ENCODE data around the gene PRPF8.
A peak's percentile ranks its signal among the peaks of the same experiment; 100 is the strongest.

PRPF8 gene

GRCh38 chr17:1644493-1645206 lies 40.0 kb downstream of the PRPF8 start:
- no peak for TF ChIP-seq CTCF (IDR thresholded peaks at IDR 0.05)
- H3K36me3 Mint-ChIP-seq (ENCODE audit: low read depth), result no peaks in the 10 kb centered on the region
- H3K9me3 Mint-ChIP-seq, result no peaks in the 10 kb centered on the region
- peak overlapping the region; percentile 82 for H3K4me3 Mint-ChIP-seq
- H3K27me3 Mint-ChIP-seq (ENCODE audit: low read depth, poor library complexity), result peaks cover 55% of the 10 kb centered on the region
- peaks cover 45% of the 10 kb centered on the region for H3K4me1 Mint-ChIP-seq
- H3K27ac Mint-ChIP-seq, result no peak overlapping the region
- no peak for DNase-seq

- H3K27me3 Mint-ChIP-seq (ENCODE audit: low read depth, poor library complexity), result peaks cover 55% of the 10 kb centered on the region
- peak; percentile 9 for DNase-seq
- H3K9me3 Mint-ChIP-seq, result no peaks in the 10 kb centered on the region
- H3K4me1 Mint-ChIP-seq, result peaks cover 51% of the 10 kb centered on the region
- H3K36me3 Mint-ChIP-seq (ENCODE audit: low read depth), result no peaks in the 10 kb centered on the region
- TF ChIP-seq CTCF (IDR thresholded peaks at IDR 0.05), result no peak
- H3K4me3 Mint-ChIP-seq, result peak overlapping the region; percentile 82
- no peak overlapping the region for H3K27ac Mint-ChIP-seq
Observed at GRCh38 chr17:1643999-1644492, 40.6 kb downstream of the PRPF8 start.

GRCh38 chr17:1643293-1643998 lies 41.2 kb downstream of the PRPF8 start:
- peak; percentile 69 for DNase-seq
- Mint-ChIP-seq H3K4me1 (peaks cover 57% of the 10 kb centered on the region), H3K9me3 (no peaks in the 10 kb centered on the region), H3K4me3 (no peak overlapping the region), H3K27me3 (ENCODE audit: low read depth, poor library complexity) (peaks cover 55% of the 10 kb centered on the region), H3K27ac (no peak overlapping the region), H3K36me3 (ENCODE audit: low read depth) (no peaks in the 10 kb centered on the region)
- no peak for TF ChIP-seq CTCF (IDR thresholded peaks at IDR 0.05)

DNA sequence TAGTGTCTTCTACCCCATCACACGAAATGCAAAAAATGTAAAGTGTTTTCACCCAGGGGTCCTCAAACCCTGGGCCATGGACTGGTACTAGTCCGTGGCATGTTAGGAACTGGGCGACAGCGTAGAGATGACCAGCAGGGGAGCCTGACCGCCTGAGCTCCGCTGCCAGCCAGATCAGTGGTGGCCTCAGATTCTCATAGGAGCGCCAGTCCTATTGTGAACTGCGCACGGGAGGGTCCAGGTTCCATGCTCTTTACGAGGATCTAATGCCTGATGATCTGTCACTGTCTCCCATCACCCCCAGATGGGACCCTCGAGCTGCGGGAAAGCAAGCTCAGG lies 43.6 kb downstream of the PRPF8 start:
- Mint-ChIP-seq H3K4me1 (peaks cover 52% of the 10 kb centered on the region), H3K27me3 (ENCODE audit: low read depth, poor library complexity) (peaks cover 41% of the 10 kb centered on the region), H3K36me3 (ENCODE audit: low read depth) (no peaks in the 10 kb centered on the region), H3K9me3 (no peaks in the 10 kb centered on the region), H3K27ac (no peak overlapping the region), H3K4me3 (no peak overlapping the region)
- TF ChIP-seq CTCF (IDR thresholded peaks at IDR 0.05), result no peak
- DNase-seq, result no peak

DNA sequence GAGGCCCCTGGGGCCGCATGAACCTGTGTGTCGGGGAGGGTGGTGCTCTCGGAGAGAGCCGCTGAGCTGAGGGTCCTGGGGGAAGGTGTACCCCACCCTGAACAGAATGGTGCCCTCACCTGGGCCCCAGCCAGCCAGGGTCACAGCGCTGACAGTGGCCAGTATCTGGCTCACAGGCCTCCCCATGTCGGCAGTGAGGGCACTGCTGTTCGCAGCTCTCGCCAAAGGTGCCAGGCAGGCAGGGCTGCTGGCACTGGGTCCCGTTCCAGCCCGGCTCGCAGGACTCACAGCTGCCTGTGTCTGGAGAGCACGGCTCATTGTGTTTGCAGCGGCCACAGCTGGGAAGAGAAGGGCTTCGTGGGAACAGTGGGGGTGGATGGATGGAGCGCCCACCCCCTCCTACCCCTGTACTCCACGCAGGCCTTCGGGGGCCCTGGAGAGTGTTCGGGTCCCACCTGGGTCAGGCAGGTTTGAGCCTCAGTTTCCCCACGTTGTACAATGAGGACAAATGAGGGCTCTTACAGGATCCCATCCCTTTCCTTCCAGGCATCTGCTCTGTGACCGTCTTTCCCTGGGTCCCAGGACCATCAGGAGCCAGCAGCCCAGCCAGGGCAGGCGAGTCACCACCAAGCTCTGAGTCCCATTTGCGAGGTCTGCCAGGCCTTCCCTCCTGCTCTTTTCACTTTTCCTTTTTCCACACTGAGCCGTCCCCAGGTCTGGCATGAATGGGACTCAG lies 44.2 kb downstream of the PRPF8 start:
- no peak for DNase-seq
- Mint-ChIP-seq H3K27me3 (ENCODE audit: low read depth, poor library complexity) (peaks cover 41% of the 10 kb centered on the region), H3K9me3 (no peaks in the 10 kb centered on the region), H3K36me3 (ENCODE audit: low read depth) (no peaks in the 10 kb centered on the region), H3K4me1 (peaks cover 47% of the 10 kb centered on the region), H3K27ac (no peak overlapping the region), H3K4me3 (no peak overlapping the region)
- no peak for TF ChIP-seq CTCF (IDR thresholded peaks at IDR 0.05)
